ENCODE results near the gene HSPBAP1. TPM values are rescaled to one million over a fixed set of nuclear protein-coding genes. Genes with fewer than 3 reads are reported as not detected.

HSPBAP1 gene
- 4.7 to 6.4 TPM (median 5.2 TPM) in 5 replicates for total RNA-seq (2022; extraction: Qiagen RNA extraction; ENCODE audit: low read depth)

GRCh38 chr3:122793568-122794416, at the start of gene HSPBAP1:
Gene HSPBAP1 (minus strand): TSS chr3:122793831. CDS start chr3:122793680, 151 bp downstream.

GRCh38 chr3:122794779-122795673, 1.4 kb upstream of the HSPBAP1 start, which contains the start of gene SLC49A4:
Gene SLC49A4 (plus strand): TSS chr3:122795069. CDS start chr3:122795193, 124 bp downstream.

Other genes with a start within 250 kb of the HSPBAP1 start
- gene PARP9, start 229.5 kb downstream of the HSPBAP1 start, total RNA-seq (2022; extraction: Qiagen RNA extraction; ENCODE audit: low read depth) = 5.2 to 7.0 TPM (median 6.2 TPM) in 5 replicates
- gene DTX3L, start 229.5 kb downstream of the HSPBAP1 start, total RNA-seq (2022; extraction: Qiagen RNA extraction; ENCODE audit: low read depth) = 6.9 to 9.0 TPM (median 8.3 TPM) in 5 replicates
- not detected in 5 replicates for gene PARP15, start 216.2 kb downstream of the HSPBAP1 start, total RNA-seq (2022; extraction: Qiagen RNA extraction; ENCODE audit: low read depth)
- 8.3 to 9.4 TPM (median 8.8 TPM) in 5 replicates for gene PARP14, start 113.0 kb downstream of the HSPBAP1 start, total RNA-seq (2022; extraction: Qiagen RNA extraction; ENCODE audit: low read depth)
- gene SLC49A4, start 1.2 kb upstream of the HSPBAP1 start, total RNA-seq (2022; extraction: Qiagen RNA extraction; ENCODE audit: low read depth) = 11.7 to 16.0 TPM (median 14.9 TPM) in 5 replicates
- 0.09 to 0.39 TPM (median 0.26 TPM) in 5 replicates for gene SEMA5B, start 233.9 kb upstream of the HSPBAP1 start, total RNA-seq (2022; extraction: Qiagen RNA extraction; ENCODE audit: low read depth)

All from A549 treated with GW870086 at 1 μM for 4 hours (cell line).